HG03103 (cell line): ENCODE results near the gene CTDP1.

Experiments used
- ATAC-seq: cut with Tn5 transposase; IDR thresholded peaks from one replicate; pipeline ENCODE4 v1.9.1; 2021; ENCODE audit warnings: low read depth; ENCODE audit not compliant: unreplicated experiment

CTDP1 gene

GRCh38 chr18:79789901-79790890 lies 110.6 kb downstream of the CTDP1 start:
- no peak for ATAC-seq

GRCh38 chr18:79790996-79791972 lies 111.7 kb downstream of the CTDP1 start:
- ATAC-seq: no peak

GRCh38 chr18:79792096-79792987 lies 112.7 kb downstream of the CTDP1 start:
- ATAC-seq: no peak

- no peak for ATAC-seq
Measured at GRCh38 chr18:79792988-79793355, 113.4 kb downstream of the CTDP1 start.

- ATAC-seq: no peak
Measured at GRCh38 chr18:79794846-79795245, 115.2 kb downstream of the CTDP1 start.

GRCh38 chr18:79795446-79795845 lies 115.8 kb downstream of the CTDP1 start:
- ATAC-seq: no peak

GRCh38 chr18:79796016-79796415 lies 116.4 kb downstream of the CTDP1 start:
- ATAC-seq: no peak

GRCh38 chr18:79796531-79797405 lies 117.2 kb downstream of the CTDP1 start:
- ATAC-seq: no peak

GRCh38 chr18:79797518-79798345 lies 118.1 kb downstream of the CTDP1 start, which contains the start of gene KCNG2:
TSS of gene KCNG2 (plus strand) at chr18:79797938. CDS start at chr18:79863668, 65,730 bp downstream.
- no peak for ATAC-seq

GRCh38 chr18:79798346-79798998 lies 118.9 kb downstream of the CTDP1 start:
- no peak for ATAC-seq

GRCh38 chr18:79798999-79799370 lies 119.4 kb downstream of the CTDP1 start:
- no peak for ATAC-seq

- no peak for ATAC-seq
Measured at GRCh38 chr18:79799619-79800370, 120.2 kb downstream of the CTDP1 start.

- ATAC-seq: no peak
Measured at GRCh38 chr18:79800371-79801180, 121.0 kb downstream of the CTDP1 start.

- ATAC-seq: no peak
Measured at GRCh38 chr18:79801217-79801616, 121.6 kb downstream of the CTDP1 start.

GRCh38 chr18:79801641-79802040 lies 122.0 kb downstream of the CTDP1 start:
- no peak for ATAC-seq

GRCh38 chr18:79802298-79802697 lies 122.7 kb downstream of the CTDP1 start:
- no peak for ATAC-seq
